Dendritic cell treated with granulocyte-macrophage colony-stimulating factor and Interleukin-4, amounts not matched to agents 40 ng/mL and 50 ng/mL, for 4 days (primary cell): Measurements from ENCODE around the gene B3GALT6.
A peak's percentile ranks its signal among the peaks of the same experiment; 100 is the strongest.
"Not testable (repeated sequence)": the region's sequence is repeated elsewhere in the genome, so short reads cannot be mapped to it uniquely, and the experiment has no call there.

ENCODE experiments used
- H3K27ac Mint-ChIP-seq: one replicate; pipeline ENCODE4 v1.8.0; 2022; ENCODE audit warnings: mild to moderate bottlenecking, mixed read lengths
- H3K27me3 Mint-ChIP-seq: one replicate; pipeline ENCODE4 v1.8.0; 2022; ENCODE audit warnings: mild to moderate bottlenecking, mixed read lengths
- H3K36me3 Mint-ChIP-seq: one replicate; pipeline ENCODE4 v1.8.0; 2022; ENCODE audit warnings: low read depth, mixed read lengths
- H3K4me1 Mint-ChIP-seq: one replicate; pipeline ENCODE4 v1.8.0; 2022; ENCODE audit warnings: low read depth, mixed read lengths
- H3K4me3 Mint-ChIP-seq: one replicate; pipeline ENCODE4 v1.8.0; 2022; ENCODE audit warnings: mild to moderate bottlenecking, moderate library complexity, mixed read lengths
- H3K9me3 Mint-ChIP-seq: one replicate; pipeline ENCODE4 v1.8.0; 2022; ENCODE audit warnings: mixed read lengths
- intact Hi-C: fragments of 100-400 bp; cut with micrococcal nuclease; formaldehyde crosslinking; loops from one replicate; pipeline ENCODE4 v1.15.0; 2022

The B3GALT6 gene

GRCh38 chr1:1232208-1232795 is at the start of gene B3GALT6:
Gene B3GALT6 (plus strand): TSS chr1:1232237. CDS start chr1:1232279, 42 bp downstream.
- Mint-ChIP-seq H3K4me3 (peak within 1 kb of the TSS; percentile 90), H3K27ac (peak within 1 kb of the TSS; percentile 91), H3K9me3 (no peaks in the 10 kb centered on the region), H3K36me3 (peaks cover 61% of the 10 kb centered on the region), H3K27me3 (peaks cover 6% of the 10 kb centered on the region), H3K4me1 (peaks cover 37% of the 10 kb centered on the region)
- intact Hi-C loops = no loop called here

GRCh38 chr1:1182491-1183220 is 49.4 kb upstream of the B3GALT6 start:
- H3K36me3 Mint-ChIP-seq = no peaks in the 10 kb centered on the region
- no peak overlapping the region for H3K27ac Mint-ChIP-seq
- no peaks in the 10 kb centered on the region for H3K9me3 Mint-ChIP-seq
- no peak overlapping the region for H3K4me3 Mint-ChIP-seq
- no peaks in the 10 kb centered on the region for H3K4me1 Mint-ChIP-seq
- H3K27me3 Mint-ChIP-seq = peaks cover 28% of the 10 kb centered on the region
- intact Hi-C loops = no loop called here

- peaks cover 22% of the 10 kb centered on the region for H3K27me3 Mint-ChIP-seq
- intact Hi-C loops = no loop called here
- H3K9me3 Mint-ChIP-seq = no peaks in the 10 kb centered on the region
- H3K27ac Mint-ChIP-seq = no peak overlapping the region
- no peak overlapping the region for H3K4me3 Mint-ChIP-seq
- H3K36me3 Mint-ChIP-seq = no peaks in the 10 kb centered on the region
- no peaks in the 10 kb centered on the region for H3K4me1 Mint-ChIP-seq
Observed at GRCh38 chr1:1183221-1183747, 48.8 kb upstream of the B3GALT6 start.

- Mint-ChIP-seq H3K4me1 (peaks cover 3% of the 10 kb centered on the region), H3K27ac (no peak overlapping the region), H3K4me3 (no peak overlapping the region), H3K27me3 (peaks cover 22% of the 10 kb centered on the region), H3K36me3 (no peaks in the 10 kb centered on the region), H3K9me3 (no peaks in the 10 kb centered on the region)
- intact Hi-C loops = no loop called here
Observed at GRCh38 chr1:1183833-1184775, 47.9 kb upstream of the B3GALT6 start.

- Mint-ChIP-seq H3K9me3 (no peaks in the 10 kb centered on the region), H3K36me3 (no peaks in the 10 kb centered on the region), H3K27ac (no peak overlapping the region), H3K4me1 (peaks cover 9% of the 10 kb centered on the region), H3K4me3 (no peak overlapping the region), H3K27me3 (peaks cover 22% of the 10 kb centered on the region)
- intact Hi-C loops = no loop called here
Observed at GRCh38 chr1:1185101-1185765, 46.8 kb upstream of the B3GALT6 start.

- Mint-ChIP-seq H3K4me1 (peaks cover 9% of the 10 kb centered on the region), H3K27me3 (peaks cover 15% of the 10 kb centered on the region), H3K9me3 (peaks cover 10% of the 10 kb centered on the region), H3K4me3 (no peak overlapping the region), H3K27ac (no peak overlapping the region), H3K36me3 (no peaks in the 10 kb centered on the region)
- intact Hi-C loops = no loop called here
Observed at GRCh38 chr1:1187938-1188337, 44.1 kb upstream of the B3GALT6 start.

GRCh38 chr1:1189111-1189510 is 42.9 kb upstream of the B3GALT6 start:
- H3K4me1 Mint-ChIP-seq = peaks cover 9% of the 10 kb centered on the region
- intact Hi-C loops = no loop called here
- no peak overlapping the region for H3K4me3 Mint-ChIP-seq
- peaks cover 10% of the 10 kb centered on the region for H3K9me3 Mint-ChIP-seq
- peaks cover 9% of the 10 kb centered on the region for H3K27me3 Mint-ChIP-seq
- H3K27ac Mint-ChIP-seq = no peak overlapping the region
- no peaks in the 10 kb centered on the region for H3K36me3 Mint-ChIP-seq

- Mint-ChIP-seq H3K27me3 (peaks cover 15% of the 10 kb centered on the region), H3K4me1 (peaks cover 9% of the 10 kb centered on the region), H3K4me3 (no peak overlapping the region), H3K27ac (no peak overlapping the region), H3K9me3 (peaks cover 24% of the 10 kb centered on the region), H3K36me3 (no peaks in the 10 kb centered on the region)
- intact Hi-C loops = no loop called here
Observed at GRCh38 chr1:1191734-1192133, 40.3 kb upstream of the B3GALT6 start.

GRCh38 chr1:1194723-1195122 is 37.3 kb upstream of the B3GALT6 start:
- no peak overlapping the region for H3K4me3 Mint-ChIP-seq
- H3K27ac Mint-ChIP-seq = no peak overlapping the region
- peaks cover 4% of the 10 kb centered on the region for H3K4me1 Mint-ChIP-seq
- intact Hi-C loops = no loop called here
- H3K9me3 Mint-ChIP-seq = peaks cover 24% of the 10 kb centered on the region
- H3K27me3 Mint-ChIP-seq = peaks cover 24% of the 10 kb centered on the region
- H3K36me3 Mint-ChIP-seq = no peaks in the 10 kb centered on the region

- H3K27ac Mint-ChIP-seq, H3K4me3 Mint-ChIP-seq, intact Hi-C loops, H3K36me3 Mint-ChIP-seq: not testable (repeated sequence)
- H3K27me3 Mint-ChIP-seq = peaks cover 34% of the 10 kb centered on the region
- H3K9me3 Mint-ChIP-seq = peaks cover 24% of the 10 kb centered on the region
- peaks cover 14% of the 10 kb centered on the region for H3K4me1 Mint-ChIP-seq
Observed at GRCh38 chr1:1195726-1196125, 36.3 kb upstream of the B3GALT6 start.

GRCh38 chr1:1196431-1197187 is 35.4 kb upstream of the B3GALT6 start:
- H3K4me3 Mint-ChIP-seq = no peak overlapping the region
- intact Hi-C loops = no loop called here
- peaks cover 36% of the 10 kb centered on the region for H3K27me3 Mint-ChIP-seq
- H3K27ac Mint-ChIP-seq = no peak overlapping the region
- no peaks in the 10 kb centered on the region for H3K36me3 Mint-ChIP-seq
- peaks cover 14% of the 10 kb centered on the region for H3K4me1 Mint-ChIP-seq
- H3K9me3 Mint-ChIP-seq = peaks cover 22% of the 10 kb centered on the region

GRCh38 chr1:1197188-1197500 is 34.9 kb upstream of the B3GALT6 start:
- peaks cover 16% of the 10 kb centered on the region for H3K9me3 Mint-ChIP-seq
- intact Hi-C loops = no loop called here
- H3K4me3 Mint-ChIP-seq = no peak overlapping the region
- H3K27ac Mint-ChIP-seq = no peak overlapping the region
- H3K27me3 Mint-ChIP-seq = peaks cover 33% of the 10 kb centered on the region
- H3K4me1 Mint-ChIP-seq = peaks cover 14% of the 10 kb centered on the region
- no peaks in the 10 kb centered on the region for H3K36me3 Mint-ChIP-seq
